DND-41 (cell line): ENCODE results near the gene PEX11G.

ENCODE experiments used
- ATAC-seq: fragments of 200-7000 bp; cut with Tn5 transposase; 3 replicates; pipeline ENCODE4 v1.9.1; 2021; ENCODE audit warnings: low read depth; ENCODE audit not compliant: insufficient read depth
- DNase-seq: peaks from one replicate; pipeline ENCODE4 v3.0.0-alpha.2; 2020
- H2AFZ ChIP-seq: 2 replicates; pipeline ENCODE4 v1.6.0; 2012; ENCODE audit warnings: low read depth, low read length
- H3K27ac ChIP-seq: 2 replicates; pipeline ENCODE4 v1.5.1; 2012; ENCODE audit warnings: low read length, inconsistent platforms
- H3K27me3 ChIP-seq: fragments of 200-600 bp; sonication (generic); 2 replicates; pipeline ENCODE4 v1.6.0; 2012; ENCODE audit warnings: low read length, mild to moderate bottlenecking, inconsistent platforms; ENCODE audit not compliant: insufficient read depth, poor library complexity
- H3K36me3 ChIP-seq: 2 replicates; pipeline ENCODE4 v1.5.1; 2012; ENCODE audit warnings: low read length, inconsistent platforms; ENCODE audit not compliant: insufficient read depth
- H3K4me1 ChIP-seq: 2 replicates; pipeline ENCODE4 v1.5.1; 2012; ENCODE audit warnings: mild to moderate bottlenecking, low read length; ENCODE audit not compliant: insufficient read depth
- H3K4me2 ChIP-seq: 2 replicates; pipeline ENCODE4 v1.6.0; 2012; ENCODE audit warnings: mild to moderate bottlenecking, moderate library complexity, low read length, inconsistent platforms; ENCODE audit not compliant: insufficient read depth
- H3K4me3 ChIP-seq, 2 experiments: fragments of 200-600 bp in 1 of 2; shearing (Covaris generic) in 1 of 2; 2 replicates each; pipeline ENCODE4 v1.5.1; 2012 to 2016; ENCODE audit warnings: inconsistent platforms in 2 of 2, low read length in 2 of 2, mild to moderate bottlenecking in 2 of 2, low read depth in 1 of 2, moderate library complexity in 1 of 2
- H3K79me2 ChIP-seq: 2 replicates; pipeline ENCODE4 v1.6.0; 2012; ENCODE audit warnings: low read length, inconsistent platforms; ENCODE audit not compliant: insufficient read depth
- H3K9ac ChIP-seq: 2 replicates; pipeline ENCODE4 v1.6.0; 2012; ENCODE audit warnings: low read depth, mild to moderate bottlenecking, inconsistent platforms, low read length, moderate library complexity
- H3K9me3 ChIP-seq: 2 replicates; pipeline ENCODE4 v1.5.1; 2012; ENCODE audit warnings: low read length, moderate library complexity, mild to moderate bottlenecking, inconsistent platforms; ENCODE audit not compliant: insufficient read depth, severe bottlenecking
- H4K20me1 ChIP-seq: 2 replicates; pipeline ENCODE4 v1.6.0; 2012; ENCODE audit warnings: low read length; ENCODE audit not compliant: insufficient read depth
- EZH2 ChIP-seq: IDR thresholded peaks from 3 replicates; pipeline ENCODE4 v1.6.1; 2012; ENCODE audit warnings: borderline replicate concordance, low read depth, mild to moderate bottlenecking, moderate library complexity, low read length, inconsistent platforms; ENCODE audit not compliant: severe bottlenecking
- TF ChIP-seq, protein P1 (sequence below): IDR thresholded peaks from 2 replicates; pipeline ENCODE4 v1.5.1; 2012; ENCODE audit warnings: borderline replicate concordance, low read length, moderate library complexity, mild to moderate bottlenecking; ENCODE audit not compliant: poor library complexity, severe bottlenecking; ENCODE audit errors: extremely low read depth

PEX11G gene

DNA sequence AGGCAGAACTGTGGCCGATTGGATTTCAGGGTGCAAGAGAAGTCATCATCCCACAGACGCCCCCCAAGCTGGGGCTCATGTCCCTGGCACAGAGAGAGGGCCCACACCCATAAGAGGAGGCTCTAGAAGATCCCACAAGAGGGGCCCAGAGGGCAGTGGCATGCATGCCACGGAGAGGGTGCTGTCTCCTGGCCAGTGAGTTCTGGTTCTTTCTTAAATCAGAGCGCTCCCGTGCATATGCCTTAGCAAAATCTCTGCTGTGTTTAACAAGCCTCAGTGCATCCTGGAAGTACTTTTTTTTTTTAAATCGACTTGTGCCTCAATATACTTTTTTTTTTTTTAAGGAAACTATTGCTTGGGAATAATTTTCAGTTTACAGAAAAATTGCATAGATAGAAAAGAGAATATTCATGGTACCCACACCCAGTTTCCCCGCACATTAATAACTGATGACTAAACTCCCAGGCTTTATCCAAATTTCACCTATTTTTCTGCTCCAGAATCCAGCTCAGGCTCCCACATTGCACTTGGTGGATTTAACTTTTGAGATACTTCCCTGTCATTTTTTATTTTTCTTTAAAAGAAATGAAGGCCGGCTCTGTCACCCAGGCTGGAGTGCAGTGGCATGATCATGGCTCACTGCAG, 59.1 kb downstream of the PEX11G start:
- H3K79me2 ChIP-seq: peaks cover 22% of the 10 kb centered on the region; the same call in 1 of the 2 replicates
- H3K9ac ChIP-seq: no peak overlapping the region
- H3K27ac ChIP-seq: no peak overlapping the region
- H2AFZ ChIP-seq: no peak overlapping the region
- H3K36me3 ChIP-seq: peaks cover 3% of the 10 kb centered on the region
- H3K27me3 ChIP-seq: no peaks in the 10 kb centered on the region
- no peak overlapping the region for H3K4me3 ChIP-seq
- no peak for ATAC-seq
- DNase-seq: no peak
- H3K4me2 ChIP-seq: no peak overlapping the region
- peaks cover 20% of the 10 kb centered on the region for H4K20me1 ChIP-seq
- no peaks in the 10 kb centered on the region for H3K9me3 ChIP-seq
- TF ChIP-seq EZH2: no peak
- TF ChIP-seq, protein P1, sequence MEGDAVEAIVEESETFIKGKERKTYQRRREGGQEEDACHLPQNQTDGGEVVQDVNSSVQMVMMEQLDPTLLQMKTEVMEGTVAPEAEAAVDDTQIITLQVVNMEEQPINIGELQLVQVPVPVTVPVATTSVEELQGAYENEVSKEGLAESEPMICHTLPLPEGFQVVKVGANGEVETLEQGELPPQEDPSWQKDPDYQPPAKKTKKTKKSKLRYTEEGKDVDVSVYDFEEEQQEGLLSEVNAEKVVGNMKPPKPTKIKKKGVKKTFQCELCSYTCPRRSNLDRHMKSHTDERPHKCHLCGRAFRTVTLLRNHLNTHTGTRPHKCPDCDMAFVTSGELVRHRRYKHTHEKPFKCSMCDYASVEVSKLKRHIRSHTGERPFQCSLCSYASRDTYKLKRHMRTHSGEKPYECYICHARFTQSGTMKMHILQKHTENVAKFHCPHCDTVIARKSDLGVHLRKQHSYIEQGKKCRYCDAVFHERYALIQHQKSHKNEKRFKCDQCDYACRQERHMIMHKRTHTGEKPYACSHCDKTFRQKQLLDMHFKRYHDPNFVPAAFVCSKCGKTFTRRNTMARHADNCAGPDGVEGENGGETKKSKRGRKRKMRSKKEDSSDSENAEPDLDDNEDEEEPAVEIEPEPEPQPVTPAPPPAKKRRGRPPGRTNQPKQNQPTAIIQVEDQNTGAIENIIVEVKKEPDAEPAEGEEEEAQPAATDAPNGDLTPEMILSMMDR: no peak
- H3K4me1 ChIP-seq: no peaks in the 10 kb centered on the region

DNA sequence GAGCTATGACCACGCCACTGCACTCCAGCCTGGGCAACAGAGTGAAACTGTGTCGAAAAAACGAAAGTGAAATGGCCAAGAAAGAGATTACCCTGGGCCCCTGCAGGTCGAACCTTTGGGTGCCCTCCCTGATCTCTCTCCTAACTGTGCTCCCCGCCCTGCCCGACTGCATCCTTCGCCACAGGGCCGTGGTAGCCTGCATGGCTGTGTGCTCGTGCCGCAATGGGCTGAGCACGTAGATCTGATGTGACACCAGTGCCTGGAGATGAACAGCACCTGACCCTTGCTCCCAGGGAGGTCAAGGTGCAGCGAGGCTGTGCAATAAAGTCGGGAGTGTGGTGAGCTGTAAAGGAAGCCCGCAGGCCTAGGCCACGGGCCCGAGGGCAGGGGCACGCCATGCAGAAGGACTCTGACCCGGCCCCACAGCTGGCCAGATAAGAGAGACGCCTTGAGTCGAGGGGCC, 60.2 kb downstream of the PEX11G start:
- no peaks in the 10 kb centered on the region for H3K9me3 ChIP-seq
- no peak overlapping the region for H3K4me2 ChIP-seq
- peaks cover 3% of the 10 kb centered on the region for H3K36me3 ChIP-seq
- no peaks in the 10 kb centered on the region for H3K27me3 ChIP-seq
- peaks cover 22% of the 10 kb centered on the region; the same call in 1 of the 2 replicates for H3K79me2 ChIP-seq
- ATAC-seq (no peak), DNase-seq (no peak)
- no peak overlapping the region for H2AFZ ChIP-seq
- H3K9ac ChIP-seq: no peak overlapping the region
- H3K27ac ChIP-seq: no peak overlapping the region
- TF ChIP-seq, protein P1: no peak
- no peak for TF ChIP-seq EZH2
- H4K20me1 ChIP-seq: peaks cover 20% of the 10 kb centered on the region
- no peaks in the 10 kb centered on the region for H3K4me1 ChIP-seq
- no peak overlapping the region for H3K4me3 ChIP-seq

DNA sequence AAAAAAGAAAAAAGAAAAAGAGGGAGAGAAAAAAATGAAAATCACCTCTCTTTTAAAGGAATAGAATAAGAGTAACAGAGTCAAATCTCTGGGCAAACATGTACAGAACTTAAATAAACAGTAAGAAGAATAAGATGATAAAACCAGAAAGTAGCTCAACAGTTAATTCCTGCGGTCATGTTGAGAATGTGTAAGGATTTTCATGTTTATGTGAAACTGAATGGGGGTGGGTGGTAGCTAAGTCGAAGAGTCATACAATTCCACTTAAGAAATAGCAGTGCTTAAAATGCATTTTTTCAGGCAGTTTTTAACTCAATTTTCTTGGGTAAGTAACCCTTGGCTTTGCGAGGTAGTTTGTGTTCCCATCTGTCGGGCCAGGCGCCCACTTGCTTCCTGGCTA, 60.9 kb downstream of the PEX11G start:
- H3K27ac ChIP-seq: no peak overlapping the region
- H3K9ac ChIP-seq: no peak overlapping the region
- DNase-seq (no peak), ATAC-seq (no peak)
- no peaks in the 10 kb centered on the region for H3K4me1 ChIP-seq
- H4K20me1 ChIP-seq: peaks cover 20% of the 10 kb centered on the region
- no peak overlapping the region for H3K4me2 ChIP-seq
- no peak for TF ChIP-seq EZH2
- TF ChIP-seq, protein P1: no peak
- no peak overlapping the region for H2AFZ ChIP-seq
- H3K4me3 ChIP-seq: no peak overlapping the region
- H3K27me3 ChIP-seq: no peaks in the 10 kb centered on the region
- H3K9me3 ChIP-seq: no peaks in the 10 kb centered on the region
- H3K36me3 ChIP-seq: peaks cover 7% of the 10 kb centered on the region
- peaks cover 22% of the 10 kb centered on the region; the same call in 1 of the 2 replicates for H3K79me2 ChIP-seq

- Histone ChIP-seq H4K20me1 (peaks cover 20% of the 10 kb centered on the region), H3K9me3 (no peaks in the 10 kb centered on the region), H3K4me1 (no peaks in the 10 kb centered on the region), H3K4me3 (no peak overlapping the region), H3K79me2 (peaks cover 19% of the 10 kb centered on the region; the same call in 1 of the 2 replicates), H3K27ac (no peak overlapping the region), H3K36me3 (peaks cover 13% of the 10 kb centered on the region), H3K27me3 (no peaks in the 10 kb centered on the region), H2AFZ (no peak overlapping the region), H3K9ac (no peak overlapping the region), H3K4me2 (no peak overlapping the region)
- TF ChIP-seq, protein P1: no peak
- TF ChIP-seq EZH2: no peak
- no peak for ATAC-seq
- no peak for DNase-seq
Measured at GRCh38 chr19:7426986-7427385, 61.8 kb downstream of the PEX11G start.
